GM12873 (cell line): ENCODE data around the gene PEAK3.

ENCODE experiments used
- TF ChIP-seq, protein P1 (sequence below): IDR thresholded peaks from 2 replicates; pipeline ENCODE4 v1.5.1; 2012; ENCODE audit warnings: low read depth, mild to moderate bottlenecking, moderate library complexity, low read length, control low read depth; ENCODE audit not compliant: insufficient read depth; ENCODE audit errors: missing control alignments

Gene PEAK3

GRCh38 chr19:2312820-2313501 is 31.0 kb upstream of the PEAK3 start:
- TF ChIP-seq, protein P1, sequence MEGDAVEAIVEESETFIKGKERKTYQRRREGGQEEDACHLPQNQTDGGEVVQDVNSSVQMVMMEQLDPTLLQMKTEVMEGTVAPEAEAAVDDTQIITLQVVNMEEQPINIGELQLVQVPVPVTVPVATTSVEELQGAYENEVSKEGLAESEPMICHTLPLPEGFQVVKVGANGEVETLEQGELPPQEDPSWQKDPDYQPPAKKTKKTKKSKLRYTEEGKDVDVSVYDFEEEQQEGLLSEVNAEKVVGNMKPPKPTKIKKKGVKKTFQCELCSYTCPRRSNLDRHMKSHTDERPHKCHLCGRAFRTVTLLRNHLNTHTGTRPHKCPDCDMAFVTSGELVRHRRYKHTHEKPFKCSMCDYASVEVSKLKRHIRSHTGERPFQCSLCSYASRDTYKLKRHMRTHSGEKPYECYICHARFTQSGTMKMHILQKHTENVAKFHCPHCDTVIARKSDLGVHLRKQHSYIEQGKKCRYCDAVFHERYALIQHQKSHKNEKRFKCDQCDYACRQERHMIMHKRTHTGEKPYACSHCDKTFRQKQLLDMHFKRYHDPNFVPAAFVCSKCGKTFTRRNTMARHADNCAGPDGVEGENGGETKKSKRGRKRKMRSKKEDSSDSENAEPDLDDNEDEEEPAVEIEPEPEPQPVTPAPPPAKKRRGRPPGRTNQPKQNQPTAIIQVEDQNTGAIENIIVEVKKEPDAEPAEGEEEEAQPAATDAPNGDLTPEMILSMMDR = no peak

- TF ChIP-seq, protein P1 = no peak
These were observed 29.1 kb upstream of the PEAK3 start for GRCh38 chr19:2311093-2311492.

DNA sequence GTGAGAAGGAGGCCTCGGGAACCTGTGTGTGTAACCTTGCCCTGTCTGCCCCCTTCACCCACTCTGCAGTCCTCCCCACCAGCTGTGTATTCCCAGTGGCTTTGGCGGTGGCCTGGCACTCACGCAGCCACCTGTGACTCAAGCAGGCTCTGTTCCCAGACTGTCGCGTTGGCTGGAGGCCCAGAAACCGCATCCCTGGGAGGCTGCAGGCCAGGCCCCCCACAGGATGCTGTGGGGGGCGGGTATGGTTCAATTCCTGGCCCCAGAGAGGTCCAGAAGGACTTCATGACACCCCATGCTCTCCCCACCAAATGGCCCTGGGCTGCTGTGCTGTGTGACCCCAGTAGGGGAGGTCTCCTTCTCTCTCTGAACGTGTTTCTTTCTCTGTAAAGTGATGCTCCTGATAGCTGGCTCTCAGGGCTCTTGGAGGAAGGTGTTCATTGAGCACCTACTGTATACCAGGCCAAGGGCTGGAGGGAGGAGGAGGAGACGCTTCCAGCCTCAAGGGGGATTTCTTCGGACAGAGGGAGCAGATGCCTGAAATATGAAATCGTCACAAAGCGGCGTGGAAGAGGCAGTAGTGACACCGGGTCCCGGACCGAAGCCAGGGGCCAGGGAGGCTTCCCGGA is 27.9 kb upstream of the PEAK3 start:
- TF ChIP-seq, protein P1 = no peak

GRCh38 chr19:2308114-2308556 is 26.2 kb upstream of the PEAK3 start, which contains the start of gene LINGO3:
TSS of gene LINGO3 (minus strand) at chr19:2308154. CDS start at chr19:2291776, 16,378 bp downstream.
- TF ChIP-seq, protein P1 = no peak

DNA sequence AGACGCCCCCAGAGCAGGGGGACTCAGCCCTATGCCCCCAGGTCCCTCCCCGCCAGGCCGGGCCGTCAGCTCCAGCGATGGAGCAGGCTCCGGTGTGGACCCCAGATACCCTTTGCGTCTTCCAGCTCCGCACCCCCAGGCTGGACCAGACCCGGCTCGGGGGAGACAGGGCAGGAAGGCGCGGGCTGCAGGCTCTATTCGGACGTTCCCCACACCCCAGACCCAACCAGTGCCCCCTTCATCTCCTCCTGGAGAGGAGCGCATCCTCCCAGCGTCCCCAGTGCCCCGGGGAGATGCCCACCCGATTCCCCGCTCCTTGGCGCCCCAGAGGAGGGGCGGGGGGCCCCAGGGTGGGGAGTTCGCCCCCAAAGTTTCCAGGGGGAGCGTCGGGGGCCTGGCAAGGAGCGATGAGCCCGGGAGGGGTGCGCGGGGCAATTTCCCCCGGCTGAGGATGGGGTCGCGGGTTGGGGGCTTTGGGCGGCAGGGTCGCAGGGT is 25.6 kb upstream of the PEAK3 start:
- TF ChIP-seq, protein P1 = no peak

- TF ChIP-seq, protein P1 = no peak
These were observed 25.0 kb upstream of the PEAK3 start for GRCh38 chr19:2306971-2307370.

DNA sequence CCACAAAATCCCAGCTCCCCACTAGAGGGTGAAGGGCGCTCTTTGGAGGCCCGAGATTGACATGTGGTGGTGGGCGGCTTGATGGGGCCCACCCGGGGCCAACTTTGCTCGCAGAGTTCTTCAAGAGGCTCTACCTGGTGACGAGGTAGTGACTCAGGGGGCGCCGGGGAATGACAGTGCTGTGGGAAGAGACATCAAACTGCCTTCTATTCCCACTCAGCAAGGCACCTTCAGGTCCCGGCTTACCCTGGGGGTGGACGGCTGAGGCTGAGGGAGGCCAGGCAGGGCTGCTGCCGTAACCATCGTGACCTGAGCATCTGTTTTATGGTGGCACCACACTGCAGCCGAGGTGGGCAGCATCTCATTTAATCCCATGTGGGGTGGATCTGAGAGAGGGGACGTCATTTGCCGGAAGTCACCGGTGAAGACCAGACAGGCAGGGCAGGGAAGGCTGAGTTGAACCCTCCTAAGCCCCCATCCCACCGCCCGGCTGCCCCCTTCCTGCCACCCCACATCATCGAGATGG is 24.4 kb upstream of the PEAK3 start:
- TF ChIP-seq, protein P1 = no peak
